Neuronal stem cell (in vitro differentiated cells): ENCODE results near the gene CHD6.

Experiments
- DNase-seq: peaks from one replicate; pipeline ENCODE4 v3.0.0-alpha.2; 2013; ENCODE audit warnings: low spot score
- H2AFZ ChIP-seq: one replicate; pipeline ENCODE4 v1.6.1; 2013; ENCODE audit warnings: mild to moderate bottlenecking, low read length, inconsistent platforms
- H2AK5ac ChIP-seq: 2 replicates; pipeline ENCODE4 v1.6.1; 2013; ENCODE audit warnings: low read depth, mild to moderate bottlenecking, inconsistent platforms, low read length, moderate library complexity, mixed read lengths
- H2BK120ac ChIP-seq: 2 replicates; pipeline ENCODE4 v1.6.1; 2013; ENCODE audit warnings: low read depth, mild to moderate bottlenecking, inconsistent platforms, low read length, moderate library complexity, mixed read lengths
- H2BK12ac ChIP-seq: one replicate; pipeline ENCODE4 v1.6.1; 2013; ENCODE audit warnings: low read length, inconsistent platforms
- H2BK15ac ChIP-seq: 2 replicates; pipeline ENCODE4 v1.6.1; 2013; ENCODE audit warnings: mild to moderate bottlenecking, low read length, inconsistent platforms, mixed read lengths
- H2BK5ac ChIP-seq: one replicate; pipeline ENCODE4 v1.6.1; 2013; ENCODE audit warnings: inconsistent platforms, mild to moderate bottlenecking, low read length, moderate library complexity
- H3K14ac ChIP-seq: one replicate; pipeline ENCODE4 v1.6.1; 2013; ENCODE audit warnings: low read length, inconsistent platforms
- H3K18ac ChIP-seq: 2 replicates; pipeline ENCODE4 v1.6.1; 2013; ENCODE audit warnings: low read length, inconsistent platforms
- H3K23ac ChIP-seq: 2 replicates; pipeline ENCODE4 v1.6.1; 2013; ENCODE audit warnings: low read depth, mild to moderate bottlenecking, mixed read lengths, low read length, inconsistent platforms; ENCODE audit not compliant: poor library complexity
- H3K27ac ChIP-seq: replicated peaks from 3 replicates; pipeline ENCODE4 v1.5.1; 2013; ENCODE audit warnings: low read length, inconsistent platforms
- H3K27me3 ChIP-seq, 3 experiments: 2 replicates each; pipeline ENCODE4 v1.6.1; 2013; ENCODE audit warnings: low read length in 3 of 3, mild to moderate bottlenecking in 2 of 3, inconsistent platforms in 1 of 3, low read depth in 1 of 3, mixed read lengths in 1 of 3, moderate library complexity in 1 of 3; ENCODE audit not compliant: control insufficient read depth in 3 of 3, insufficient read depth in 3 of 3
- H3K36me3 ChIP-seq, 2 donors: replicated peaks in 1 of 2; 2 replicates each; pipeline ENCODE4 v1.6.1; 2013; ENCODE audit warnings: low read length in 2 of 2; ENCODE audit not compliant: control insufficient read depth in 2 of 2, insufficient read depth in 2 of 2
- H3K4ac ChIP-seq: 2 replicates; pipeline ENCODE4 v1.6.1; 2013; ENCODE audit warnings: inconsistent platforms, mild to moderate bottlenecking, low read length, moderate library complexity
- H3K4me1 ChIP-seq, 2 donors: 1 replicate in 1 of 2; 2 replicates in 1 of 2; pipeline ENCODE4 v1.6.1; 2013; ENCODE audit warnings: low read length in 2 of 2, low read depth in 1 of 2; ENCODE audit not compliant: control insufficient read depth in 2 of 2, insufficient read depth in 1 of 2
- H3K4me2 ChIP-seq: one replicate; pipeline ENCODE4 v1.6.1; 2013; ENCODE audit warnings: mild to moderate bottlenecking, low read length, inconsistent platforms; ENCODE audit not compliant: insufficient read depth, poor library complexity, severe bottlenecking
- H3K4me3 ChIP-seq, 2 donors: 2 replicates each; pipeline ENCODE4 v1.5.1; 2013; ENCODE audit warnings: low read length in 2 of 2, mild to moderate bottlenecking in 2 of 2, inconsistent platforms in 1 of 2, moderate library complexity in 1 of 2
- H3K79me1 ChIP-seq: one replicate; pipeline ENCODE4 v1.6.1; 2013; ENCODE audit warnings: low read depth, mild to moderate bottlenecking, inconsistent platforms, low read length, moderate library complexity
- H3K9ac ChIP-seq: one replicate; pipeline ENCODE4 v1.6.1; 2013; ENCODE audit warnings: mild to moderate bottlenecking, low read depth, low read length, inconsistent platforms; ENCODE audit not compliant: poor library complexity
- H3K9me3 ChIP-seq, 2 donors: replicated peaks in 1 of 2; 2 replicates each; pipeline versions ENCODE3 to v1.6.1; 2013; ENCODE audit warnings: low read length in 2 of 2, mild to moderate bottlenecking in 2 of 2, inconsistent platforms in 1 of 2, low read depth in 1 of 2, mixed read lengths in 1 of 2, moderate library complexity in 1 of 2; ENCODE audit not compliant: control insufficient read depth in 2 of 2, insufficient read depth in 1 of 2
- H4K8ac ChIP-seq: one replicate; pipeline ENCODE4 v1.6.1; 2013; ENCODE audit warnings: low read depth, mild to moderate bottlenecking, inconsistent platforms, low read length, moderate library complexity
- H4K91ac ChIP-seq: one replicate; pipeline ENCODE4 v1.6.1; 2013; ENCODE audit warnings: low read length, low read depth, mild to moderate bottlenecking, inconsistent platforms; ENCODE audit not compliant: poor library complexity
- WGBS, 2 donors: extraction: QIAGEN DNeasy Blood & Tissue Kit; methylation state at CpG; one replicate each; pipeline ENCODE4 v1.1.7; 2013; ENCODE audit warnings: missing lambda C conversion rate in 2 of 2, mixed read lengths in 1 of 2; ENCODE audit not compliant: insufficient read length in 2 of 2, insufficient replicate concordance in 1 of 2; ENCODE audit errors: extremely low coverage in 2 of 2; 5-methylcytosine and 5-hydroxymethylcytosine counted together

Gene CHD6

DNA sequence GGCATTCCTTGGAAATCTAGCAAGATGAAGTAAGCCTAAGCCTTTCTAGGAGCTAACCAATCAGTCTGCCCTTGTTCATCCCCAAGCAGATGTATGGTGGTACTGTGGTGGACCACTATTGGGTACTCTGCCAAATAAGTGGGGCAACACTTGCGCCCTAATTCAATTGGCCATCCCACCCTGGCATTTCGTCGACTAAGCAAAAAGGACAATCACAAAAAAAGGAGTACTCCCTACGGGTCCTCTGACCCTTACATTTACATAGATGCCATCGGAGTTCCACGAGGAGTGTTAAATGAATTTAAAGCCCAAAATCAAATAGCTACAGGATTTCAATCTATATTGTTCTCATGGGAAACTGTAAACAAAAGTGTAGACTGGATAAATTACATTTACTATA lies 19.5 kb downstream of the CHD6 start:
- H3K23ac ChIP-seq: no peak overlapping the region
- H3K4me2 ChIP-seq: no peak overlapping the region
- H3K4me3 ChIP-seq: peak overlapping the region in 1 of 2 donors; percentile 36
- H2BK12ac ChIP-seq: no peak overlapping the region
- DNase-seq: no peak
- no peak overlapping the region for H3K4ac ChIP-seq
- H4K91ac ChIP-seq: no peak overlapping the region
- no peaks in the 10 kb centered on the region for H3K27me3 ChIP-seq
- WGBS, 2 donors: no CpG with 5 or more reads among the region's 6 CpGs
- no peak overlapping the region for H2BK15ac ChIP-seq
- no peaks in the 10 kb centered on the region for H3K4me1 ChIP-seq
- no peak overlapping the region for H2AFZ ChIP-seq
- H3K79me1 ChIP-seq: peaks cover 10% of the 10 kb centered on the region
- H3K9me3 ChIP-seq: peaks cover 29 to 82% of the 10 kb centered on the region in 2 donors
- peaks cover 6 to 8% of the 10 kb centered on the region in 2 donors for H3K36me3 ChIP-seq
- H3K9ac ChIP-seq: no peak overlapping the region
- no peak overlapping the region for H2BK120ac ChIP-seq
- H3K18ac ChIP-seq: no peak overlapping the region
- no peak overlapping the region for H4K8ac ChIP-seq
- H2BK5ac ChIP-seq: no peak overlapping the region
- no peak overlapping the region for H2AK5ac ChIP-seq
- H3K14ac ChIP-seq: no peak overlapping the region
- no peak overlapping the region for H3K27ac ChIP-seq

DNA sequence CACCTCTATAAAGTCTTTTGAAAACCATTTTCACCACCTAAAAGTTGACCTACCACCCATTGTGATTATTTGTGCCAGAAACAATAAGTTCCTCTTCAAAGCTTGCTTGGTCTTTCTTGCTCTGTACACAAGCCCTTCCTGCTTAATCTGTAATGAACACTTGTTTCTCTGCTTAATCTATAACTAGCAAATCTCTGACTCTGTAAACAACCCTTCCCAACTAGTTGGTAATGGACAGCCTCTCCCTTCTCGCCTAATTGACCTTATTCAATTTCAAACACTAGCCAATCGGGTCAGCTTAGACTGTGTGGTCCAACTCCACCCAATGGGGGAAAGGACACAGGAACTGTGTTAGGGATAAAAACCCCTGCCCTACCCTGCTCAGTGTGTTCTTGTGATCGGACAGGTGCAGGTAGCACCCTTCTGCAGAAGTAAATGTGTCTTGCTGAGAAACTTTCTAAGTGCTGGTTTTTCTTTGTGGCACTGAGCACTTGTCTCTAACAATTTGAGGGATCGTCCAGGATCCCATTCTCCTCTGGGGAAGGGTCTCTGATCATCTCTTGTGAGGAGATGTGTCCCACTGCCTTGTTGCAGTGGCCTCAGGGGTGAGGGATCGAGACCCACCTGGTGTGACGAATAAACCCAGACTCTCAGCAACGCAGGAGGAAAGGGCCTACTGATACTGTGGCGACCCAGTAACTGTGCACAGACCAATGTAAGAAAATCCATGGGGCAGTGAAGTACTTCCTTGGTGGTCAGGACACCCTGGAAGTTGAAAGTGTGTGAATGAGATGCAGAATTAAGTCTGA lies 23.5 kb downstream of the CHD6 start:
- Histone ChIP-seq H2BK12ac (no peak overlapping the region), H2AFZ (no peak overlapping the region), H3K36me3 (peaks cover 5 to 6% of the 10 kb centered on the region in 2 donors), H2BK120ac (no peak overlapping the region), H4K8ac (no peak overlapping the region), H3K27me3 (no peaks in the 10 kb centered on the region), H2BK5ac (no peak overlapping the region), H4K91ac (no peak overlapping the region), H3K79me1 (peaks cover 6% of the 10 kb centered on the region), H3K23ac (no peak overlapping the region), H2AK5ac (no peak overlapping the region), H3K9me3 (peaks cover 20 to 62% of the 10 kb centered on the region in 2 donors), H3K4me2 (no peak overlapping the region), H3K4me1 (no peaks in the 10 kb centered on the region), H3K27ac (no peak overlapping the region), H3K18ac (no peak overlapping the region), H2BK15ac (no peak overlapping the region), H3K9ac (no peak overlapping the region), H3K4me3 (no peak overlapping the region), H3K4ac (no peak overlapping the region), H3K14ac (no peak overlapping the region)
- no peak for DNase-seq
- no CpG with 5 or more reads among the region's 8 CpGs for WGBS, 2 donors

DNA sequence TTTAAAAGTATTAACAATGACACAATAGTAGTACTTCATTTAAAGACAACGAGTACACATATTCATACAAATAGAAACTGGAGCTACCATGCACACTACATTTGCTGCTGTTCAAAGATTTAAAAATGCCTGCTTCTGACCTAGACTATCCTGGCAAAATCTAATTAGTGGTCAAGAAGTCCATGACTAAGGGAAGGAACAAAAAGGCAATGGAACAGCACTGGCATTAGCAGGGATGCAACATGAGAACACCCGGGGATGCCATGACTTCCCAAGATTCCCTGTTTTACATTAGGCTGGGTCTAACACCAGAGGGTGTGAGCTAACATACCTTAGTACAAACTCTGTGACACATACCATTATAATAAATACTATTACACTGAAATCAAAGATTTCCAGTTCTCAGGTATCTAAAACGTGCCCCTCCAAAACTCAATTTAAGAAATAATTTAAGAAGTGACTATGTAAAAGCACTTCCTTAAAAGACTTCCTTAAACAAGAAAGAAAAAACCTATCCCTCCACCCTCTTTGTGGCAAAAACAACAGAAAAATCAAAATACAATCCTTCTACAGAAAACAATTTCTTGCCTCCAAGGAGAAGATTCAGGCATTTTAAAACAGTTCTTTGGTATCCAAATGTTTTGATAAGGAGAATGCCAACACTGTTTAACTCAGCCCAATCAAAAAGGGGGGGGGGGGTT lies 25.5 kb downstream of the CHD6 start:
- no peak overlapping the region for H2AK5ac ChIP-seq
- no peak overlapping the region for H3K4me2 ChIP-seq
- peaks cover 5 to 6% of the 10 kb centered on the region in 2 donors for H3K36me3 ChIP-seq
- H2BK120ac ChIP-seq: no peak overlapping the region
- H2BK12ac ChIP-seq: no peak overlapping the region
- H3K79me1 ChIP-seq: peaks cover 5% of the 10 kb centered on the region
- H3K9me3 ChIP-seq: peaks cover 22 to 51% of the 10 kb centered on the region in 2 donors
- H3K4me3 ChIP-seq: no peak overlapping the region
- H3K27me3 ChIP-seq: no peaks in the 10 kb centered on the region
- H2AFZ ChIP-seq: no peak overlapping the region
- DNase-seq: no peak
- no peaks in the 10 kb centered on the region for H3K4me1 ChIP-seq
- WGBS, 2 donors: no CpG with 5 or more reads among the region's 3 CpGs
- no peak overlapping the region for H3K18ac ChIP-seq
- H4K91ac ChIP-seq: no peak overlapping the region
- no peak overlapping the region for H3K9ac ChIP-seq
- no peak overlapping the region for H2BK15ac ChIP-seq
- no peak overlapping the region for H3K27ac ChIP-seq
- H3K4ac ChIP-seq: no peak overlapping the region
- H3K14ac ChIP-seq: no peak overlapping the region
- H2BK5ac ChIP-seq: no peak overlapping the region
- H3K23ac ChIP-seq: no peak overlapping the region
- H4K8ac ChIP-seq: no peak overlapping the region

DNA sequence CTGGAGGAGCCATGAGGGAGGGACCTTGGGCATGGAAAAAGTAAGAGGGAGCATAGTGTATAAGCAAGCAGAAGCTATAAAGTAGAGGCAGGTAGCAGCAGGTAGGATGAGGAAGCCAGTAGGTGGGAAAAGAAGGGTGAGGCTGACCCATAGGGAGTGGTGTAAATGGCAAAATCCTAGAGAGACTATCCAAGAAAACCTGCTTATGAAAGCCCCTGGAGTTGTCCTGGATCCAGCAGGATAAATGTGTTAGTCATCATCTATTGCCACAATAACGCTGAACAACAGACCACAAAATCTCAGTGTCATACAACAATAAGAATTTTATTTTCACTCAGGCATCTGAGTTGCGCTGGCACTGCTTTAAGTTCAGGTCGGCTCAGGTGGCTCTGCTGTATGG lies 30.2 kb downstream of the CHD6 start:
- peaks cover 3 to 5% of the 10 kb centered on the region in 2 donors for H3K36me3 ChIP-seq
- no peak overlapping the region for H3K14ac ChIP-seq
- no peak for DNase-seq
- no peak overlapping the region for H2AK5ac ChIP-seq
- no peak overlapping the region for H2BK12ac ChIP-seq
- no peak overlapping the region for H3K27ac ChIP-seq
- WGBS, 2 donors: no CpG with 5 or more reads among the region's 3 CpGs
- H3K79me1 ChIP-seq: peaks cover 5% of the 10 kb centered on the region
- no peak overlapping the region for H3K4ac ChIP-seq
- H2BK120ac ChIP-seq: no peak overlapping the region
- no peak overlapping the region for H4K91ac ChIP-seq
- H4K8ac ChIP-seq: no peak overlapping the region
- H2BK15ac ChIP-seq: no peak overlapping the region
- H3K9me3 ChIP-seq: peaks cover 12 to 49% of the 10 kb centered on the region in 2 donors
- H2AFZ ChIP-seq: no peak overlapping the region
- no peaks in the 10 kb centered on the region for H3K27me3 ChIP-seq
- H3K4me2 ChIP-seq: no peak overlapping the region
- no peaks in the 10 kb centered on the region for H3K4me1 ChIP-seq
- no peak overlapping the region for H2BK5ac ChIP-seq
- no peak overlapping the region for H3K9ac ChIP-seq
- H3K23ac ChIP-seq: no peak overlapping the region
- no peak overlapping the region for H3K18ac ChIP-seq
- H3K4me3 ChIP-seq: no peak overlapping the region
